ENCODE data around the gene SH3D19.

GRCh38 chr4:151169223-151169622 lies 156.2 kb downstream of the SH3D19 start:
- no peak for TF ChIP-seq TAF1 (IDR thresholded peaks at IDR 0.05; ENCODE audit: borderline replicate concordance, insufficient read depth, low read length)
- 0 out of 2 replicates have a peak, but pooled peaks have one; percentile 26 for TF ChIP-seq SIN3A (IDR thresholded peaks at IDR 0.05; ENCODE audit: borderline replicate concordance, insufficient read depth, low read length)

Data from PFSK-1 (cell line).